Stimulated activated CD4-positive, alpha-beta T cell treated with anti-CD3 and anti-CD28 coated beads, TNF-alpha, amount 100 ng/mL, for 48 hours (primary cell): ENCODE measurements around the gene MSLN.

Experiments
- DNase-seq, 3 donors: peaks; one replicate each; pipeline ENCODE4 v3.0.0-alpha.2; 2020; ENCODE audit warnings: low read depth in 3 of 3

The MSLN gene

DNA sequence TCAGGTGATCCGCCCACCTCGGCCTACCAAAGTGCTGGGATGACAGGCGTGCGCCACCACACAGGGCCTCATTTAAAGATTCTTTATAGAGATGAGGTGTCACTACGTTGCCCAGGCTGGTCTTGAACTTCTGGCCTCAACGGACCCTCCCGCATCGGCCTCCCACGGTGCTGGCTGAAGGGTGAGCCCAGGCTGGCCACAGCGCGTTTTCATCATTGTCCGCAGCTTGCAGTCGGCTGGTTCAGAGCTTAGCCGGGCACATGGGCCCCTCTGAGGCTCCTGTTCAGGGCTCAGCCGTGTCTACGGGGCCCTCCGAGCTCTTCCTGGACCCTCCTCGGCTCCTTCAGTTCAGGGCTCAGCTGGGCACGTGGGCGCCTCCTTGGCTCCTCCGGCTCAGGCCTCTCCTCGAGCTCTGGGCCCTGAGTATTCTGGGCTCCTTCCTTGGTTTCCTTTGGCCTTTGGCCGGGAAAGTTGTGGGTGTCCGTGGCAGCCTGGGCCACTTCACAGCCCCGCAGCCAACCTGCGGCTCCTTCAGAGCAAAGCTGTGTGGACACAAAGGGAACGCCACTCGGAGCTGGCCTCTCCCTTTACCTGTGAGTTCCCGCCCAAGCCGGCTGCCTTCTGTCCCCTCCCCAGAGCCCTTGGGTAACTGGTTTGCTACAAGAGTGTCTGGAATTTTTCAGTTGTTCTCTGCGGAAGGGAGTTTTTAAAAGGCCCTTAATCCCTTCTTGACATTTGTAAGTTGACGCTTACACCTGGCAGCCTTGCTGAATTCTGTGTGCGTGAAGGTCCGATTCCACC lies 1.2 kb upstream of the MSLN start:
- no peak for DNase-seq

DNA sequence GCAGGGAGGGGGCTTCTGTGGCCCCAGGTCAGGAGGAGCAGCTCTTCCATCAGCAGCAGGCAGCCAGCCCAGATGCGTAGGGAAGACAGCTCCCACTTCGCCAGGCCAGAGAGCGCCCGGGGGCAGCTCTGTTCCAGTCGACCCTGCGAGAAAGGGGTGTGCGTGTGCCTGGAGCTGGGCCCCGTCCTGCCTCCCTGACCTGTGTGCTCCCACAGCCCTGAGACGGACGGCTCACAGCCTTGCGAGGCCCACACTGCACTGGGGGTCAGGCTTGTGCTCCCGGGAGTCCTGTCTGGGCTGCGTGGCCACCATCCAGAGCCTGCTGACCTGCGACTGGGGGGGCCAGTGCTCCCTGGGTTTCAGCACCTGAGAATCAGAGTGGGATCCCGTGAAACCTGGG lies 469 bp upstream of the MSLN start:
- DNase-seq: no peak

DNA sequence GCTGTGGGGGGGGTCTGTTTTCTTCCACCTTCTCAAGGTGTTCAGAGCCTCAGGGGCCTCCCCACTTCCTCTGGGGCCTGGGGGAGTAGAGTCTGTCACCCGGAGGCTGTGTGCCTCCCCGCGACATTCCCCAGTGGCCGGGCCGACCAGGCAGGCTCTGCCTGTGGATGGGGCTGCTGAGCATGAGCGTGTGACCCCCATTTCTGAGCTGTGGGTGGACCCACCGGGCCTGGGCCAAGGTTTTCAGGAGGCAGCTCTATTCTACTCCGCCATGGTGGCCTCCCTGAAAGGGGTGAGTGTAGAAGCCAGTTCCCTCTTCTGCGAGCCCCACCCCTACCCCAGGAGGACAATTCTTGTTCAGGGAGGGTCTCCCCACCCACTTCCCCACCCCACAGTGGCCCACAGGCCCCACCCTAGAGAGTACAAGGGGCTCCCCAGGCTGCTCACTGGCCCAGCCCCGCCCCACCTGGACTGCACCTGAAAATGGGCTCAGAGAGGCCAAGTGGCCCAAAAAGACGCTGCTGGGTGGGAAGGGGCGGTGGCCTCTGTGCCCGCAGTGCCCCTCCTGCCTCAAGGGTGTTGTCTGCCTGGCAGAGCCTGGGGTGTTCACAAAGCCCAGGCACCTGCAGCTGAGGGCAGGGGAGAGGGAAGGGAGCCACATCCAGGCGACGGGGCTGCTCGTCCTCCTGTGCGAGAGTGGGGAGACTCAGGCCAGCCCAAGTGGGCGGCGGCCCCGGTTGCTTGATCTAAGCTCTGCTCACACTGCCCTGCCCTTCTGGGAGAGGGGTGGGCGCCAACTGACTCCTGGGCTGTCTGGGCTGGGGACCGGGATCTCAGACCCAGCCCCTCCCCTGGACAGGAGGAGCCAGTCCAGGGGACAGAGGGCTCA lies 1.3 kb downstream of the MSLN start:
- DNase-seq: no peak

DNA sequence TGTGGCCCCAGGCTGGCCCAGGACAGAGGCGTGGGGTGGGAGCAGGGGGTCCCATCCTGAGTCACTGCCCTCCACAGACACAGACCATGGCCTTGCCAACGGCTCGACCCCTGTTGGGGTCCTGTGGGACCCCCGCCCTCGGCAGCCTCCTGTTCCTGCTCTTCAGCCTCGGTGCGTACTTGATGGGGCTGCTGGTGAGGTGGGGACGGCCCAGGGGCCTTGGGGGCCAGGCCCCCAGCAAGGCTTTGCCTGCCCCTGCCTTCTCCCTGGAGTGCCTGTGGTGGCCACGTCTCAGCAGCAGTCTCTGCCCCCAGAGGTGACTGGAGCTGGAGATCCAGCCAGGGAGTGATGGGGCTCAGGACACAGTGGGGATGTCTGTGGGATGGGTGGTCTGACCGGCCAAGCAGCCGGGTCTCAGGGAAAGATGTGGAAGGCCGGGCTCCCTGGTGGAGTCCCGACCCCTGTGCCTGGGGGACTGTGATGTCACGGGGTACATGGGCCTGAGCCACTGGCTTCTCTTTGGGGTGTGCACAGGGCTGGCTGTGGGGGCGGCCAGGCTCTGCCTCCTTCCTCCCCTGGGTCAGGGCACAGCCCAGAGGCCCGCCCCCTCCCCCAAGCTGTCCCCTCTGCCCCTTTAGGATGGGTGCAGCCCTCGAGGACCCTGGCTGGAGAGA lies 2.2 kb downstream of the MSLN start:
- DNase-seq: no peak

DNA sequence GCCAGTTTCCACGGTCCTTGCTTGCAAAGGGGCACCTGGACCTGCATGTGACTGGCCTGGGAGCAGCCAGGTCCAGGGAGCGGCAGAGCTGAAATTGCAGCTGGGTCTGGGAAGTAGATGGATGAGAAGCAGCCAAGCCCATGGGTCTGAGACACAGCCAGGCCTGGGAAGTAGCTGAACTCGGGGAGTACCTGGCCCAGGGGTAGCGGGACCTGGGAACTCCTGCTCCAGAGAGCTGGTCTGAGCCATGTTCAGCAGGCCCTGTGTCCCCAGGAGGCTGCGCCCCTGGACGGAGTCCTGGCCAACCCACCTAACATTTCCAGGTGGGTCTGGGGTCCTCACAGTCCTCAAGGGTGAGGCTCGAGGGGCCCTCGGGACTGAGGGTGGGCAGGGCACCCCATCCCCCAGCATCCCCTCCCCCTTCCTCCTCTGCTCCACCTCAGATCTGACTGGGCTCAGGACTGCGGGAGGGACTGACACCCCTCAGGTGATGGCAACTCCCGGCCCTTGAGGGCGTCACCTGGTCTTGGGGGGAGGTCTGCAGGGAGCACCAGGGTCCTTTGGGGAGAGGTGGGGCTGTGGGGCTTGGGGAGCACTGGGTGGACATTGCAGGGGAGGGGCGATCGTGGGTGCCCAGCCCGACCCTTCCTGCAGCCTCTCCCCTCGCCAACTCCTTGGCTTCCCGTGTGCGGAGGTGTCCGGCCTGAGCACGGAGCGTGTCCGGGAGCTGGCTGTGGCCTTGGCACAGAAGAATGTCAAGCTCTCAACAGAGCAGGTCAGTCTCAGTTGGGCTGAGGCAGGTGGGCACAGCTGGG lies 3.0 kb downstream of the MSLN start:
- no peak for DNase-seq

DNA sequence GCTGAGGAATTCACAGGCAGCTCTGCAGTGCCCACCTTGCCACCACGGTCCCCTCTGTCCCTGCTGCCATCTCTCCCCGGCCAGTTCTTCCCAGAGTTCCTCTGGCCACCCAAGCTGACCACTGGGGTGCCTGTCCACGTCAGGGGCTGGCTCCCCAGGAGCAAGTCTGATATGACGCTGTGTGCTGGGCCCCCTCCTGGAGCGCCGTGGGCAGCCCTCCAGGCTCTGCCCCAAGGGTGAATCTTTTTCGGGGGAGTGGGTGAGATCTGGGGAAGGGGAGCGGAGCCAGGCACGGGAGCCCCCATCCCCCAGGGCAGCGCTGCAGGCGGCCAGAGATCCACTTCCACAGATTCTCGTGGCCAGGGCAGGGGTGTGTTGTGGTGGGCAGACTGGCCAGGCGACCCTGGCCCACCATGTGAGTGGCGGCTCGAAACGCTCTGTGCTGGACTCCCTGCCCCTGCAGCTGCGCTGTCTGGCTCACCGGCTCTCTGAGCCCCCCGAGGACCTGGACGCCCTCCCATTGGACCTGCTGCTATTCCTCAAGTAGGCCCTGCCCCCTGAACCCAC lies 3.7 kb downstream of the MSLN start:
- DNase-seq: no peak

DNA sequence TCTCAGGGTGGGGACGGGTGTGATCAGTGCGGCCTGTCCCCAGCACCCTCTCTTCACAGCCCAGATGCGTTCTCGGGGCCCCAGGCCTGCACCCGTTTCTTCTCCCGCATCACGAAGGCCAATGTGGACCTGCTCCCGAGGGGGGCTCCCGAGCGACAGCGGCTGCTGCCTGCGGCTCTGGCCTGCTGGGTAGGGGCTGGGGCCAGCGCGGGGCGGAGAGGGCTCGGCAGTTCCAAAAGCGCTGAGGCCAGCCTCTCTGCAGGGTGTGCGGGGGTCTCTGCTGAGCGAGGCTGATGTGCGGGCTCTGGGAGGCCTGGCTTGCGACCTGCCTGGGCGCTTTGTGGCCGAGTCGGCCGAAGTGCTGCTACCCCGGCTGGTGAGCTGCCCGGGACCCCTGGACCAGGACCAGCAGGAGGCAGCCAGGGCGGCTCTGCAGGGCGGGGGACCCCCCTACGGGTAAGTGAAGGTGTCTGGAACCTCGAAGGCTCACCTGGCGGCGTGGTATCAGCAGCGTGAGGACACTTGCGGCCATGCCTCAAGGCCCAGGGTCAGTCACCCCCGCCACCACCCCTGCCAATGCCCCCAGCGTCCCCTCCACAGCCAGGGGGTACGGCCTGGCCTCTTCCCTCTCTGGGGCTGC lies 4.4 kb downstream of the MSLN start:
- no peak for DNase-seq

DNA sequence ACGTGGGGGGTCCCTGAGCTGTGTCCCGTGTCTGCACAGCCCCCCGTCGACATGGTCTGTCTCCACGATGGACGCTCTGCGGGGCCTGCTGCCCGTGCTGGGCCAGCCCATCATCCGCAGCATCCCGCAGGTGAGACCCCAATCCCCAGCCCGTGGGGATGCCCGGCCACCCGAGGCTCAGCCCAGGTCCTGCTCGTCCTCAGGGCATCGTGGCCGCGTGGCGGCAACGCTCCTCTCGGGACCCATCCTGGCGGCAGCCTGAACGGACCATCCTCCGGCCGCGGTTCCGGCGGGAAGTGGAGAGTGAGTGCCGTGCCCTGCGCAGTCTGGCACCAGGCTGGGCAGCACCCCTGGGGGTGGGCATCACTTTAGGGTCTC lies 4.9 kb downstream of the MSLN start:
- no peak for DNase-seq

DNA sequence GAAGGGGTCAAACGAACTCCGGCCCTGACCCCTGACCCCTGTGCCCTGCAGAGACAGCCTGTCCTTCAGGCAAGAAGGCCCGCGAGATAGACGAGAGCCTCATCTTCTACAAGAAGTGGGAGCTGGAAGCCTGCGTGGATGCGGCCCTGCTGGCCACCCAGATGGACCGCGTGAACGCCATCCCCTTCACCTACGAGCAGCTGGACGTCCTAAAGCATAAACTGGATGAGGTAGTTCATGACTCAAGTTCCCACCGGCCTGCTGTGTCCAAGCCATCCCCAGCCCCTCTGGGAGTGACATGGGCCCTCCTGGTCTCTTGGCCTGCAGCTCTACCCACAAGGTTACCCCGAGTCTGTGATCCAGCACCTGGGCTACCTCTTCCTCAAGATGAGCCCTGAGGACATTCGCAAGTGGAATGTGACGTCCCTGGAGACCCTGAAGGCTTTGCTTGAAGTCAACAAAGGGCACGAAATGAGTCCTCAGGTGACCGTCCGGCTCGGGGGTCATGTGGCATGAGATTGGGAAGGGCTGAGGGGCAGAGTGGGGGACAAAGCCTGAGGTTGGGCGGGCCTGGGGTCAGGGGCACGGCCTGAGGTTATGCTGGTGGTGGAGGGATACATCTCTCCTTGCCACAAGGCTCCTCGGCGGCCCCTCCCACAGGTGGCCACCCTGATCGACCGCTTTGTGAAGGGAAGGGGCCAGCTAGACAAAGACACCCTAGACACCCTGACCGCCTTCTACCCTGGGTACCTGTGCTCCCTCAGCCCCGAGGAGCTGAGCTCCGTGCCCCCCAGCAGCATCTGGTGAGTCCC lies 5.7 kb downstream of the MSLN start:
- no peak for DNase-seq

DNA sequence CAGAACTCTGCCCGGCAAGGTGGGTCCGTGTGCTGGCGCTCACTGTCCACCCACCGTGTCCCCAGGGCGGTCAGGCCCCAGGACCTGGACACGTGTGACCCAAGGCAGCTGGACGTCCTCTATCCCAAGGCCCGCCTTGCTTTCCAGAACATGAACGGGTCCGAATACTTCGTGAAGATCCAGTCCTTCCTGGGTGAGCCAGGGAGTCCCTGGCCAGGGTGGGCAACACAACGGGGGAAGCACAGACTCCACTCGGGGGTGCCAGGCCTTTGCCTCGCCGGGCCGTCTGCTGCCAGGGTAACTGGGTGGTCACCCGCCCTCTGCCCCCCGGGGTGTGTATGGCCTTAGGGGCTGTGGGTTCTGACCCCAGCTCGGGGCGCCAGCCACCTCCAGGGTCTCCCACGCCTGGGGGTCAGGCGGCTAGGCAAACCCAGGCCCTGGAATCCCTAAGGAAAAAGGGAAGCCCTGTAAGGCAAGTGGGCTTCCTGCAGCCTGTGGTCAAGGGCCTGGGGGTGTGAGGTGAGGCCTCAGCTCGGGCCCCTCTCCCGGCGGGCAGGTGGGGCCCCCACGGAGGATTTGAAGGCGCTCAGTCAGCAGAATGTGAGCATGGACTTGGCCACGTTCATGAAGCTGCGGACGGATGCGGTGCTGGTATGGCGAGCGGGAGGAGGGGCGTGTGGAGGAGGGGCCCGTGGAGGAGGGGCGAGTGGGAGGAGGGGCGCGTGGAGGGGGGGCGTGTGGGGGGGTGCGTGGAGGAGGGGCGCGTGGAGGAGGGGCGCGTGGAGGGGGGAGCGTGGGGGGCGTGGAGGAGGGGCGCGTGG lies 6.5 kb downstream of the MSLN start:
- DNase-seq: no peak

DNA sequence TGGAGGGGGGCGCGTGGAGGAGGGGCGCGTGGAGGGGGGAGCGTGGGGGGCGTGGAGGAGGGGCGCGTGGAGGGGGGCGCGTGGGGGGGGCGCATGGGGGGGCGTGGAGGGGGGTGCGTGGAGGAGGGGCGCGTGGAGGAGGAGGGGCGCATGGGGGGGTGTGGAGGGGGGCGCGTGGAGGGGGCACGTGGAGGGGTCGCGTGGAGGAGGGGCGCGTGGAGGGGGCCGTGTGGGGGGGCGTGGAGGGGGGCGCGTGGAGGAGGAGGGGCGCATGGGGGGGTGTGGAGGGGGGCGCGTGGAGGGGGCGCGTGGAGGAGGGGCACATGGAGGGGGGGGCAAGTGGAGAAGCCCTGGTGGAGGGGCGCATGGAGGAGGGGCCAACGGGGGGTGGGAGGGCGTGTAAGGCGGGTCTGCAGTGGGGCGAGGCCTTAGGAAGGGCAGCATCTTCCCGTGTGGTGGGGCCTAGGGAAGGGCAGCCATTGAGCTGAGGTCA lies 7.3 kb downstream of the MSLN start:
- no peak for DNase-seq

DNA sequence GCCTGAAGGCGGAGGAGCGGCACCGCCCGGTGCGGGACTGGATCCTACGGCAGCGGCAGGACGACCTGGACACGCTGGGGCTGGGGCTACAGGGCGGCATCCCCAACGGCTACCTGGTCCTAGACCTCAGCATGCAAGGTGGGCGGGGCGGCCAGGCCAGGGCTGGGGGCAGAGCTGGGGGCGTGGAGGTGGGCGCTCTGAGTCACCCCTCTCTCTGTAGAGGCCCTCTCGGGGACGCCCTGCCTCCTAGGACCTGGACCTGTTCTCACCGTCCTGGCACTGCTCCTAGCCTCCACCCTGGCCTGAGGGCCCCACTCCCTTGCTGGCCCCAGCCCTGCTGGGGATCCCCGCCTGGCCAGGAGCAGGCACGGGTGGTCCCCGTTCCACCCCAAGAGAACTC lies 7.9 kb downstream of the MSLN start:
- no peak for DNase-seq

DNA sequence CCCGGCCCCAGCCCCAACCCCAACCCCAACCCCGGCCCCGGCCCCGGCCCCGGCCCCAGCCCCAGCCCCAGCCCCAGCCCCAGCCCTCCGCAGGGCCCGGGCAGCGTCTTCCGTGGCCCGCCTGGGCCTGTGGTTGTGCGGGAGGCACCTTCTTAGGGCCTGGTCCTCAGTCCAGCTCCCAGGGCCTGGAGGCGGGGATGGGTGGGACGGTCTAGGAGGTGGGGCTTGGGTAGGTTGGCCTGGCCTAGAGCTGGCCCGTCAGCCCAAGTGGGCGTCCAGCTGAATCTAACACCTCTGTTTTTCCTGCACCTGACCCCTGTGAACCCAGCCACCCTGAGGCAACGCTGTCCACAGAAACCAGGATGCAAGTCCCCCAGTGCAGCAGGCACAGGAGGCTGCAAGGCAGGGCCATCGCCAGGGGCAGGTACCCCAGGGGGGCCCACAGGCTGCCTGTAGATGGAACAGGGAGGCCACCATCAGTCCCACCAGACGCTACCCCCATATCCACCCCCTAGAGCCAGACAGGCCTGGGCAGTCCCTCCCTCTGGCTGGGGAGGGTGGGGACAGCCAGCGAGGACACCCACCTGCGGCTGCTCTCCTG lies 8.8 kb downstream of the MSLN start:
- DNase-seq: no peak

DNA sequence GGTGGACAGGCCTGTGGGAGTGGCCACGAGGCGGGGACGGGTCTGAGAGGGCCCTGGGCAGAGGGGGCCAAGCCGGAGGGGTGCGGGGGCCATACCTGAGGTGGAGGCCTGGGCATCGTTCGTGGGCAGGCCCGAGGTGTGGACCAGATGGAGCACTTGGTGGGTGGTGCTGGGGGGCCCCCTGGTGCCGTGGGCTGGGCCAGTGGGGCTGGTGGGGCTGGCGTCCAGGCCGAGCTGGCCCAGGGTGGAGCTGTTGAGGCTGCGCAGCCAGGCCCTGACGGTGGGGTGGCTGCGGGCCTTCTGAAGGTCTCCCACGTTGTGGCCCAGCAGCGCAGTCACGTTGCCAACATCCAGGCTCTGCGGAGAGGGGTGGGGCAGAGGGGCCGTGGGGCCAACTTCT lies 9.4 kb downstream of the MSLN start:
- no peak for DNase-seq

DNA sequence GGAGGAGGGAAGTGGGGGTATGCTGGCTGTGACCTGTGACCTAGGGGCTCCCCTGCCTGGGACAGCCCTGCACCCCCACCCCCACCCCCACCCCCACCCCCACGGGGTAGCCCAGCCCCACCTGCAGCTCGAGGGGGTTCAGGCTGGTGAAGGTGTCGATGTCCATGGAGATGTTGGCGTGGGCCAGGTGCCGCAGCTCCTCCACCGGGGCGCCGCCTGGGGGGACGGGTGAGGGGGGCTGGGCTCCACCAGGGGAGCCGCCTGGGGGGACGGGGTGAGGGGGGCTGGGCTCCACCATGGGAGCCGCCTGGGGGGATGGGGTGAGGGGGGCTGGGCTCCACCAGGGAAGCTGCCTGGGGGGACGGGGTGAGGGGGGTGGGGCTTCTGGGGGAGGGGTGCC lies 9.9 kb downstream of the MSLN start:
- no peak for DNase-seq

DNA sequence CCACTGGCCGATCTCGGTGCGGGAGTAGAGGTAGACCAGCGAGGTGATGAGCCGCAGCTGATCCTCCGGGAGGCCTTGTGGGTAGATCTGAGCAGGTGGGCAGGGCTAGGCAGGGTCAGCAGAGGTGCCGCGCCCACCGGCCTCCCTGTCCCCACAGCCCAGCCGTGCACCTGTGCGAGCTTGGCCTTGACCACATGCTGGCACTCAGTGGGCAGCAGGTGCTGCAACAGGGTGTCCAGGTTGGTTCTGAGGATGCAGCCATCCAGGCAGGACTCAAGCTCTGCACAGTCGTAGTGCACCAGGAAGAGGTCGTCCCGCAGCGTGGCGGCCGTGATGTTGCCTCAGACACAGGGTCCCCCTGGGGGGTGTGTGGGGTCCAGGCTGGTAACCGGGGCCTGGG lies 12.4 kb downstream of the MSLN start:
- DNase-seq: no peak

DNA sequence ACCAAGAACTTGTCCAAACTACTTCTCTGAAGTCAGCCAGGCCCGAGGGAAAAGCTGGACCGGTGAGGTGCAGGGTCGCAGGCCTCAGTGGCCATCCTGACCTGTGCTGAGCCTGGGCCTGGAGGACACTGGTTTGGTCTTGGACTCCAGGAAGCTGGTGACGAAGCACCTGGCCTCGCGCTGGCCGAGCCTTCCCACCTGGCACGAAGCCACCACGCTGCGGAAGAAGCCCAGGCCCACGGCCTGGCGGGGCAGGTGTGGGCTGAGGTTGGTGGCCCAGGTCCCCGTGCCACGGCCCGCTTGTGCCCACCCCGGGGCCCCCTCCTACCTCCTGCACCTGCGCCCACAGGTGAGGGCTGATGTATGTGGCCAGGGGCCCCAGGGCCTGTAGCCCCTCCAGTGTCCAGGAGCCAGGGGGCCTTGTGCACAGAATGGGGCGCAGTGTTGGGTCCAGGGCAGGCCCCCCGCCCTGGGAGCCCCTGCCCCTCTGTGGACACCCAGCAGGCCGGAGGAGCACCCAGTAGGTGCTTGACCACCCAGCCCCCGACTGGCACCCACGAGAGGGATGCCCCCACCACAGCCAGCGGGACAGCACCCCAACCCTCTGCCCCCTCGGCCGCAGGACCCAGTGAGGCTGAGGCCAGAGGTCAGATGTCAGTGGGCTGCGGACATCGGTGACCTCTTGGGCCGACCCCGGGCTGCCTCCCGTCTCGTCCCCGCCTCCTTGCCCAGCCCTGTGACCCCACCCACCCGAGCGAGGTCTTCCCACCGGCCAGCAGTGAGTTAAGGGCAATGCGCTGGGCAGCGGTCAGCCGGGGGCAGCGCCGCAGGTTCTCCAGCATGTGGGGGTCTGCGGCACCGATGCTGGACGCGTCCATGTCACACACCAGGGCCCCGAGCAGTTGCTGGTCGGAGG lies 13.8 kb downstream of the MSLN start:
- DNase-seq: no peak
